ENCODE measurements around the gene MYCN.

Gene MYCN

GRCh38 chr2:15973481-15974401 lies 33.4 kb downstream of the MYCN start:
- TF ChIP-seq CTCF (IDR thresholded peaks at IDR 0.05; ENCODE audit: control insufficient read depth, insufficient read depth, low read depth, low read length, missing control alignments), result no peak
- H3K4me3 ChIP-seq (ENCODE audit: control insufficient read depth, low read depth, low read length), result no peak overlapping the region
- DNase-seq (ENCODE audit: low read depth), result no peak

- DNase-seq (ENCODE audit: low read depth), result no peak
- no peak for TF ChIP-seq CTCF (IDR thresholded peaks at IDR 0.05; ENCODE audit: control insufficient read depth, insufficient read depth, low read depth, low read length, missing control alignments)
- no peak overlapping the region for H3K4me3 ChIP-seq (ENCODE audit: control insufficient read depth, low read depth, low read length)
These were observed 34.4 kb downstream of the MYCN start for GRCh38 chr2:15974565-15975260.

DNA sequence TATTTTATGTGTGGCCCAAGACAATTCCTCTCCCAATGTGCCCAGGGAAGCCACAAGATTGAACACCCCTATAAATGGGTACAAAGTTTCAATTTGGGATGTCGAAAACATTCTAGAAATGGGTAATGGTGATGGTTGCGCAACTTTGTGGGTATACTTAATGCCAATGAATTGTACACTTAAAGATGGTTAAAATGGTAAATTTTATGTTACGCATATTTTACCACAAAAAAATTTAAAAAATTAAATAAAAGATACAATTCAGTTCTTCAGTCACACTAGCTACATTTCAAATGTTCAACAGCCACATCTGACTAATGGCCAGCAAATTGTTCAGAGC lies 34.9 kb downstream of the MYCN start:
- no peak for DNase-seq (ENCODE audit: low read depth)
- no peak for TF ChIP-seq CTCF (IDR thresholded peaks at IDR 0.05; ENCODE audit: control insufficient read depth, insufficient read depth, low read depth, low read length, missing control alignments)
- H3K4me3 ChIP-seq (ENCODE audit: control insufficient read depth, low read depth, low read length), result no peak overlapping the region

- no peak for TF ChIP-seq CTCF (IDR thresholded peaks at IDR 0.05; ENCODE audit: control insufficient read depth, insufficient read depth, low read depth, low read length, missing control alignments)
- DNase-seq (ENCODE audit: low read depth), result no peak
- H3K4me3 ChIP-seq (ENCODE audit: control insufficient read depth, low read depth, low read length), result no peak overlapping the region
These were observed 35.3 kb downstream of the MYCN start for GRCh38 chr2:15975676-15976075.

DNA sequence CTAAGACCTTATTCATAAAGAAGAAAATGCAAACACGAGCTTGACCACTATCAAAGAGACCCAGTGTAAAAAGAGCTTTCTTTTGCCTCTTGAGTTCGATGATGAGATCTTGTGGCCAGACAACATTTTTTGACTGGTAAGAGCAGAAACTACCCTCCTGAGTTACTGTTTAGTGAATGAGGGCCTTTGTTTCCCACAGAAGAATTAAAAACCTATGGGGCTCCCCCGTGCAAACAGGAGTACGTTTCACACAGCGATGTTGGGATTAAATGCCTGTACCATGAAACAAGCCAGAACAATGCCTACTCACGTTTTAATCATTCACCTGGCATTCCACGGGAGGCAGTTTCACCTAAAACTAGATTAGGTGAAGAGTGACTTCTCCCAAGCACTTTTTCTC lies 36.0 kb downstream of the MYCN start:
- DNase-seq (ENCODE audit: low read depth), result no peak
- no peak for TF ChIP-seq CTCF (IDR thresholded peaks at IDR 0.05; ENCODE audit: control insufficient read depth, insufficient read depth, low read depth, low read length, missing control alignments)
- no peak overlapping the region for H3K4me3 ChIP-seq (ENCODE audit: control insufficient read depth, low read depth, low read length)

DNA sequence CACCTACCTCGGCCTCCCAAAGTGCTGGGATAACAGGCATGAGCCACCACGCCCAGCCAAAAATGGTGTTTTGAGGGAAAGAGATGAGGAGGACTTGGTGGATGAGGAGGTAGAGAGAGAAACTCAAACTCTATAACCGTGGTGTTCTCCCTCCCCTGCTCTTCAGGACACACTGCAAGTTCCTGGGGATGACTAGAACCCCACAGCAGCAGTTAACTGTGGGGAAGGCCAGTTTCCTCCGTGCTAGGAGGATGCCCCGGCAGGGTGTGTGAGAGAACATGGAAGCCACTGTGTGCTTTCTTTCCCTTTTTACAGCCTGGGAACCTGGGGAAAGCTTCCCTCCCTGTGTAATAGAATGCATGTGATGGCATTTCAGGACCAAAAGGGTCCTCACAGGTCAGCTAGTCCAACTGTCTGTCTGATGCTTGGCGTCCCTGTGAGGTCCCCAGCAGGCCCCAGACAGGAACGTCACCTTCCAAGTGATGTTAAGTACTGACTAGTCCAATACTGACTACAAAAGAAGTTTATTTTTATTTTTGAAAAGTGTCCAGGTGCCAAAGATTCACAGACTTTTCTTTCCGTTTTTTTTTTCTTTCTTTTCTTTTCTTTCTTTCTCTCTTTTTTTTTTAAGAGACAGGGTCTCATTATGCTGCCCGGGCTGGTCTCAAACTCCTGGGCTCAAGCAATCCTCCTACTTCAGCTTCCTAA lies 38.9 kb downstream of the MYCN start:
- DNase-seq (ENCODE audit: low read depth), result no peak
- no peak for TF ChIP-seq CTCF (IDR thresholded peaks at IDR 0.05; ENCODE audit: control insufficient read depth, insufficient read depth, low read depth, low read length, missing control alignments)
- H3K4me3 ChIP-seq (ENCODE audit: control insufficient read depth, low read depth, low read length), result no peak overlapping the region
